Measurements from ENCODE around the gene FBXW11. TPM values are rescaled to one million over a fixed set of nuclear protein-coding genes. Genes with fewer than 3 reads are reported as not detected.
A peak's percentile ranks its signal among the peaks of the same experiment; 100 is the strongest.

FBXW11 gene
- total and polyA plus RNA-seq, 10 of the 15 experiments (the other 5 are each of a cell fraction or from before 2014, with no cell fraction given), result 4.3 to 61.5 (median 40.0) TPM

DNA sequence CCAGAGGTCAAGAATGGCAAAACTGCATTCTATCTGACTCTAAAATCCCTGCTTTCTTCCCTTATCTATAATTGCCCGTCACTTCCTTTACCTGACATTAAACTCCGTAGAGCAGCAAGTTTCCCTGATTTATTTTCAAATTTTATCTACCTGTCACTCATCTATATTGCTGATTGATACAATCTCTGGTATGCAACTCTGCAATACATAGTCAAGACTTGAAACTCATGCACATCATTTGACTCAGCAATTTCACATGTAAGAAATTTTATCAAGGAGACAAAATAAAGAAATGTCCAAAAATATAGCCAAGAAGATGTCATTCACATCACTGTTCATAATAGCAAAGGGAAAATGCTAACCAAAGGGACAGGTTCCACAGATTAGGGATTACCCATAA is 39.5 kb downstream of the FBXW11 start:
- CTCF ChIA-PET, result interaction anchor here (0.9 to 1.6 kb wide), 4 partner anchors 8 to 55 kb away, joined by 3 to 5 read pairs (median 4); no protein-coding TSS in a partner anchor
- no peak for FAIRE-seq
- Histone ChIP-seq H3K27ac (ENCODE audit: control insufficient read depth, insufficient read depth) (no peak overlapping the region), H3K4me1 (ENCODE audit: control insufficient read depth, insufficient read depth, low read length) (peaks cover 18% of the 10 kb centered on the region), H4K20me1 (ENCODE audit: control insufficient read depth, insufficient read depth) (no peaks in the 10 kb centered on the region), H3K9me3 (replicated peaks; ENCODE audit: control insufficient read depth, insufficient read depth, low read length) (peaks cover 17% of the 10 kb centered on the region), H3K9ac (ENCODE audit: control insufficient read depth, insufficient read depth, low read length) (no peak overlapping the region), H2AFZ (ENCODE audit: control insufficient read depth, low read depth, low read length) (no peak overlapping the region), H3K4me3 (no peak overlapping the region), H3K4me2 (ENCODE audit: control insufficient read depth, insufficient read depth) (no peak overlapping the region), H3K36me3 (ENCODE audit: control insufficient read depth in 2 of 2, insufficient read depth in 2 of 2, low read length in 1 of 2) (peaks cover 0 to 3% of the 10 kb centered on the region in 2 experiments; a peak in 1 of 4 replicates), H3K79me2 (ENCODE audit: control insufficient read depth, insufficient read depth, low read length) (peaks cover 80% of the 10 kb centered on the region), H3K27me3 (replicated peaks in 1 of 2; ENCODE audit: control insufficient read depth in 2 of 2, insufficient read depth in 2 of 2, low read length in 1 of 2) (no peaks in the 10 kb centered on the region)
- intact Hi-C loops (cut with micrococcal nuclease; ENCODE audit: unreplicated experiment) (no loop called here), in situ Hi-C loops (cut with MboI) (no loop called here)
- RAD21 ChIA-PET (ENCODE audit: unreplicated experiment), result interaction anchor here (0.7 to 1.3 kb wide), 3 partner anchors 11 to 54 kb away, joined by 3 read pairs; no protein-coding TSS in a partner anchor
- SMC1A ChIA-PET (ENCODE audit: uncharacterized antibody, unreplicated experiment), result interaction anchor here (0.9 to 2.2 kb wide), 5 partner anchors 11 to 52 kb away, joined by 3 to 11 read pairs (median 4); no protein-coding TSS in a partner anchor
- POLR2A ChIA-PET, result interaction anchor here (1.3 kb wide), 1 partner anchor 11 kb away, joined by 5 read pairs; no protein-coding TSS in a partner anchor
- DNase-seq (ENCODE audit: low read depth, low spot score), result no peak
- TF ChIP-seq SP1 (IDR thresholded peaks at IDR 0.05; ENCODE audit: low read depth, low read length), result no peak
- TF ChIP-seq, protein P1, sequence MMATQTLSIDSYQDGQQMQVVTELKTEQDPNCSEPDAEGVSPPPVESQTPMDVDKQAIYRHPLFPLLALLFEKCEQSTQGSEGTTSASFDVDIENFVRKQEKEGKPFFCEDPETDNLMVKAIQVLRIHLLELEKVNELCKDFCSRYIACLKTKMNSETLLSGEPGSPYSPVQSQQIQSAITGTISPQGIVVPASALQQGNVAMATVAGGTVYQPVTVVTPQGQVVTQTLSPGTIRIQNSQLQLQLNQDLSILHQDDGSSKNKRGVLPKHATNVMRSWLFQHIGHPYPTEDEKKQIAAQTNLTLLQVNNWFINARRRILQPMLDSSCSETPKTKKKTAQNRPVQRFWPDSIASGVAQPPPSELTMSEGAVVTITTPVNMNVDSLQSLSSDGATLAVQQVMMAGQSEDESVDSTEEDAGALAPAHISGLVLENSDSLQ (IDR thresholded peaks at IDR 0.05), result peak; percentile 57; the same call in 1 of the 2 replicates
- TF ChIP-seq NFYB (IDR thresholded peaks at IDR 0.05; ENCODE audit: insufficient read depth, low read depth, low read length), result no peak
- no peak for ATAC-seq
- no TSS peak for BruUV-seq (replicated peaks)
- 97% methylated on average over 2 of the region's 2 CpGs for WGBS (ENCODE audit: insufficient coverage, insufficient replicate concordance, low lambda C conversion rate, missing lambda C conversion rate)

DNA sequence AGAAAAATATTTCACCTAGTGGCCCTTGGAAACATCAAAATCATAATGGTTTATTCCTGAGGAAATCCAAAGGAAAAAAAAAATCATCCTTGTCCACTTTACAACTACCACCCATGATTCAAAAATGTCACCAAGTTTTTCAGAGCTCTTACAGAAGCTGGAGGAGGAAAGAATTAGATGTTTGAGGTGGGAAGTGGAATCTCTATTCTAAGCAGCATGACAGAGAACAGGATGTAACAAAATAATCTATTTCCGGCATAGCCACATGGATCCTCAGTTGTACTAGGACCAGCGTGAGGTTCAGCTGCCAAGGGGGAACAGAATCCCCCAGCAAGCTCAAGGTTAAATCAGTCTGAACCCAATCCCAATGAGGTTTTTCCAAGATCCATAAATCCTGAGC is 40.2 kb downstream of the FBXW11 start:
- intact Hi-C loops (cut with micrococcal nuclease; ENCODE audit: unreplicated experiment), result no loop called here
- H3K4me1 ChIP-seq (ENCODE audit: control insufficient read depth, insufficient read depth, low read length), result peaks cover 24% of the 10 kb centered on the region
- peak; percentile 62 for ATAC-seq

More for the DNA sequence above, 40.2 kb downstream of the FBXW11 start:
- no peak overlapping the region for H2AFZ ChIP-seq (ENCODE audit: control insufficient read depth, low read depth, low read length)
- peaks cover 80% of the 10 kb centered on the region for H3K79me2 ChIP-seq (ENCODE audit: control insufficient read depth, insufficient read depth, low read length)
- H3K9me3 ChIP-seq (replicated peaks; ENCODE audit: control insufficient read depth, insufficient read depth, low read length), result peaks cover 17% of the 10 kb centered on the region
- H4K20me1 ChIP-seq (ENCODE audit: control insufficient read depth, insufficient read depth), result no peaks in the 10 kb centered on the region
- H3K4me2 ChIP-seq (ENCODE audit: control insufficient read depth, insufficient read depth), result peak overlapping the region; percentile 53; the same call in 1 of the 2 replicates
- peaks cover 0 to 3% of the 10 kb centered on the region in 2 experiments; a peak in 1 of 4 replicates for H3K36me3 ChIP-seq (ENCODE audit: control insufficient read depth in 2 of 2, insufficient read depth in 2 of 2, low read length in 1 of 2)
- no peak overlapping the region for H3K9ac ChIP-seq (ENCODE audit: control insufficient read depth, insufficient read depth, low read length)
- peak overlapping the region; percentile 54 for H3K27ac ChIP-seq (ENCODE audit: control insufficient read depth, insufficient read depth)
- ChIA-PET CTCF (interaction anchor here (0.7 to 1.3 kb wide), 4 partner anchors 9 to 55 kb away, joined by 3 to 5 read pairs (median 4); no protein-coding TSS in a partner anchor), POLR2A (interaction anchor here (0.6 to 1.3 kb wide), 2 partner anchors 12 to 32 kb away, joined by 3 to 5 read pairs; no protein-coding TSS in a partner anchor), SMC1A (ENCODE audit: uncharacterized antibody, unreplicated experiment) (interaction anchor here (0.9 to 2.2 kb wide), 4 partner anchors 18 to 51 kb away, joined by 3 to 11 read pairs (median 4); no protein-coding TSS in a partner anchor), RAD21 (ENCODE audit: unreplicated experiment) (interaction anchor here (0.7 to 1.3 kb wide), 3 partner anchors 12 to 53 kb away, joined by 3 read pairs; no protein-coding TSS in a partner anchor)
- BruUV-seq (replicated peaks), result no TSS peak
- H3K4me3 ChIP-seq, result no peak overlapping the region
- peak; percentile 33; the same call in 1 of the 2 replicates for TF ChIP-seq GABPA (IDR thresholded peaks at IDR 0.05; ENCODE audit: low read depth)
- TF ChIP-seq POLR2AphosphoS2 (IDR thresholded peaks at IDR 0.05; ENCODE audit: low read depth, low read length), result no peak
- TF ChIP-seq ZNF622 (IDR thresholded peaks at IDR 0.05), result no peak
- no peak for TF ChIP-seq BRCA1 (IDR thresholded peaks at IDR 0.05; ENCODE audit: low read depth, low read length)
- 0 out of 2 replicates have a peak, but pooled peaks have one; percentile 4 for TF ChIP-seq RUNX3 (IDR thresholded peaks at IDR 0.05; ENCODE audit: low read length)
- TF ChIP-seq EED (IDR thresholded peaks at IDR 0.05; ENCODE audit: low read depth), result peak; percentile 47; the same call in 1 of the 2 replicates
- TF ChIP-seq NFIC (IDR thresholded peaks at IDR 0.05; ENCODE audit: low read depth, low read length), result 0 out of 2 replicates have a peak, but pooled peaks have one; percentile 13
- TF ChIP-seq LARP7 (IDR thresholded peaks at IDR 0.05), result no peak
- 0 out of 2 replicates have a peak, but pooled peaks have one; percentile 13 for TF ChIP-seq MEF2A (IDR thresholded peaks at IDR 0.05; ENCODE audit: insufficient read depth, low read depth, low read length)
- H3K27me3 ChIP-seq (replicated peaks in 1 of 2; ENCODE audit: control insufficient read depth in 2 of 2, insufficient read depth in 2 of 2, low read length in 1 of 2), result no peaks in the 10 kb centered on the region
- in situ Hi-C loops (cut with MboI), result no loop called here
- DNase-seq (ENCODE audit: low read depth, low spot score) (no peak), FAIRE-seq (no peak)
- 91% methylated on average over 2 of the region's 2 CpGs for WGBS (ENCODE audit: insufficient coverage, insufficient replicate concordance, low lambda C conversion rate, missing lambda C conversion rate)
